M059J (cell line): Measurements from ENCODE around the gene APLF. TPM values are rescaled to one million over a fixed set of nuclear protein-coding genes. Genes with fewer than 3 reads are reported as not detected.
A peak's percentile ranks its signal among the peaks of the same experiment; 100 is the strongest.

Source experiments
- DNase-seq: peaks from one replicate; pipeline ENCODE4 v3.0.0-alpha.2; 2012; ENCODE audit warnings: low read depth
- total RNA-seq: library from RNA; depleted of rRNA; stranded (reverse); fragments of >200 nt; shearing (Covaris generic); gene quantifications from 2 replicates; pipeline ENCODE4 v1.2.3, GENCODE V29; 2014; rRNA removed

The APLF gene, protein sequence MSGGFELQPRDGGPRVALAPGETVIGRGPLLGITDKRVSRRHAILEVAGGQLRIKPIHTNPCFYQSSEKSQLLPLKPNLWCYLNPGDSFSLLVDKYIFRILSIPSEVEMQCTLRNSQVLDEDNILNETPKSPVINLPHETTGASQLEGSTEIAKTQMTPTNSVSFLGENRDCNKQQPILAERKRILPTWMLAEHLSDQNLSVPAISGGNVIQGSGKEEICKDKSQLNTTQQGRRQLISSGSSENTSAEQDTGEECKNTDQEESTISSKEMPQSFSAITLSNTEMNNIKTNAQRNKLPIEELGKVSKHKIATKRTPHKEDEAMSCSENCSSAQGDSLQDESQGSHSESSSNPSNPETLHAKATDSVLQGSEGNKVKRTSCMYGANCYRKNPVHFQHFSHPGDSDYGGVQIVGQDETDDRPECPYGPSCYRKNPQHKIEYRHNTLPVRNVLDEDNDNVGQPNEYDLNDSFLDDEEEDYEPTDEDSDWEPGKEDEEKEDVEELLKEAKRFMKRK
- total RNA-seq: 1.4 and 2.6 TPM in 2 replicates

DNA sequence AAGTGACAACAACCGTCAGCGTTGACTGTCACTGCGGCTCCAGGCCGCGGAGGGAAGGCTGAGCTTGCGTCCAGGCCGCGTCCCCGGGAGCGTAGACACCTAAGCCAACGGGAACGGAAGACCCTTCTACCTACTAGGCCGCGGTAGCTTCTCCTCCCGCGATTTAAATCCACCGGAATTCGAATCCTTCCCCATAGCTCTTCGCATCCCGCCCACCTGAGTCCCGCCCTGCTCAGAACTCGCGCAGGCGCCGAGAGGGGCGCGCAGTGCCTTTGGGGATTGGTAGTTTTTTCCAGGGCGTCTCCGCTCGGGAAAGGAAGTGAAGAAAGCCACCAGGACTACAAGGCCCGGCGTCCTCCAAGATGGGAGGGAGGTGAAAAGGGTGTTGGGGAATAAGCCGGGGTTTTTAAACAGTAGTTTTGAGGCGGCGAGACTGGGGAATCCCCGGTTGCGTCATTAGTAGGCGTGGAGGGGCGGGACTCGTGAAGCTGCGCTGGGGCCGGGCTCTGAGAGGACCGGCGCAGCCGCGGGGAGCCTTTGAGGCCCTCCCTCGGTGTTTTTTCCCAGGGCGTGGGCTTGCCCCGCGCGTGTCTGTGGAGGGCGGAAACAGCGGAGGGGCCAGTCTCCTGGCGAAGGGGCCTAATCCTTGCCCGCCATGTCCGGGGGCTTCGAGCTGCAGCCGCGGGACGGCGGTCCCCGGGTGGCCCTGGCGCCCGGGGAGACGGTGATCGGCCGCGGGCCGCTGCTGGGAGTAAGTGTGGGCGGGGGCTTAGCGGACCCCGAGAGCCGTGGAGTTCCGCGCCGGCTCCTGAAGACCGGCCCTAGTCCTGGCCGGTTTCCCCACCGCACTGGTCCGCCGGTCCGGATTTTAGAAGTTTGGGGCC lies at the start of gene APLF, which contains the start of gene FBXO48:
TSS of gene APLF (plus strand) at position 509 of the 884 bp plus-strand sequence. CDS start at position 656, 147 bp downstream.
TSS of gene FBXO48 (minus strand) at position 218 of the 884 bp plus-strand sequence. CDS start 2,149 bp downstream, outside the sequence.
- peak; percentile 99 for DNase-seq

DNA sequence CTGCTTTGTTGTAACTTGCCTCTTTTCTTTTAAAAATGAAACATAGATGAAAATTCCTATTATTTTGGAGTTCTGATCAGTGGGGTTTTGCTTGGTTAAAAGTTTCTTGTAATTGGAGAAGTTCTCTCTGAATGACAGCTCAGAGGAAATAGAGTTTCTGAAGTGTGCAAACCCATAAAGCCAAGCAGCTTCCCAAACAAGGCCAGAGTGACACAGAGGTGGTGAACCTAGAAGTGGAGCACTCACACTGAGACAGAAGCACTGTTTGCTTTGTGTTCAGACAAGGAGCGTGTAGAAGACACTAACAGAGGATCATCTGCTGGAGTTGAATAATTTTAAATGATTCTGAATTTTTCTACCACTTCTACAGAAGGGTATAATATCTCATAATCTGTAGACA lies 49.5 kb upstream of the APLF start:
- DNase-seq: no peak

DNA sequence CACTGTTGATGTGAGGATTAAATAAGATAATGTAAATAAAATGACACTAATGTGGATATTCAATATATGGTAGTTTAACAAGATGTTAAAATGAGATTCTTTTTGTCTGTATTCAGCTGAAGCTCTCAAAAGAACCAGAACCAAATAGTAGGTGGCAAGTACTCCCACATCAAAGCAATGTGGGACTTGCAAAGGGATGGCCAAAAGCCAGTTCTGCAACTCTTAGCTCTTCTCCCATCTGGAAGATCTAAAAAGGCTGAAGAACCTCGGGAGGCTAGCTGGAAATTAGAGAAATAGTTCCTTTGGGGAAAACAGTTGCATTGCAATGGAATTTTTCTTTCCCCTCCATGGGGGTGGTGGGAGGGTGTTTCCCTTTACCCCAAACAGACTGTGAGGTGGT lies 49.0 kb upstream of the APLF start:
- DNase-seq: no peak

DNA sequence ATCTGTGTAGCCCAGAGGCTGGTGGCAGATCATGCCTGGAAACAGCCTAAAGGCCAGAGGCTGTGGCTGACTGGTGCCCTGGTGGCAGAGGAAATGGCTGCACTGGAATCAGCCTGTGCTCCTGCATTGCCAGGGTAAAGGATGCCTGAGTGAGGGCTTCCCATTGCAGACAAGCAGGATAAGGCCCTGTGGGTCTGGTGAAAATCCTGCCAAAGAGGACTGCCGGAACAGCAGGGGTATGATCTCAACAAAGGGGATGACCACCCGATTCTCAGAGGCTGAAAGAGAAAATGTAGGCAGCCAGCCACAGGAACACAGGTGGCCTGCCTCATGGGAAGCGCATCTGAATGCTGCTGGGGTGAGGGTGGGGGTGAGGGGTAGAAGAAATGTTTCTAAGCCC lies 48.5 kb upstream of the APLF start:
- DNase-seq: no peak

DNA sequence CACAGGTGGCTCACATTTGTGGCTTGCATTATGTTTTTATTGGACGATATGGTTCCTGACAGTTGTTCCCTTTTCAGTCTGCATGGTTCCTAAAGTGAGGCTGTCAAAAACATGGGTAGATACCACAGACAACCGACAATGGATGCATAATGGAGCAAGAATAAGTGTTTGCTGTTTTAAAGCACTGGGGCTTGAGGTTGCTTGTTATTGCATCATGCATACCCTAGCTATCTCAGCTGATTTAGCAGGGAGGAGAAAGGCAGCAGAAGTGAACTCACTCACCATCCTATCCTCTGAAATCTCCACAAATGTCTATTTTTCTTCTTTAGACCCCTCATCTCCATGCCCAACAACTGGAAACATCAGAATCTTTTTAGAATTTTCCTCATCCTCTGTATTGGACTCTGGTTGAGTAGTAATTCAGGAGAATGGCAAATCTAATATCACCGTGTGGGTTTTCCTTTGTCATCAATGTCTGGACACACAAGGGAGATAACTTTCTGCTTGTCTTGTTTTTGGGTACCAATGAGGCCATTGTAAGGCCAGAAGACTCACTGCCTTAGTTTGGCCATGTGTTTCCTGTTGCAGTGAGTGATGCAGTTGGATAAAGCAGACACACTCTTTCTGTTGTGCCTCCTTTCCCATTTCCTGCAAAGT lies 47.0 kb upstream of the APLF start:
- DNase-seq: no peak

DNA sequence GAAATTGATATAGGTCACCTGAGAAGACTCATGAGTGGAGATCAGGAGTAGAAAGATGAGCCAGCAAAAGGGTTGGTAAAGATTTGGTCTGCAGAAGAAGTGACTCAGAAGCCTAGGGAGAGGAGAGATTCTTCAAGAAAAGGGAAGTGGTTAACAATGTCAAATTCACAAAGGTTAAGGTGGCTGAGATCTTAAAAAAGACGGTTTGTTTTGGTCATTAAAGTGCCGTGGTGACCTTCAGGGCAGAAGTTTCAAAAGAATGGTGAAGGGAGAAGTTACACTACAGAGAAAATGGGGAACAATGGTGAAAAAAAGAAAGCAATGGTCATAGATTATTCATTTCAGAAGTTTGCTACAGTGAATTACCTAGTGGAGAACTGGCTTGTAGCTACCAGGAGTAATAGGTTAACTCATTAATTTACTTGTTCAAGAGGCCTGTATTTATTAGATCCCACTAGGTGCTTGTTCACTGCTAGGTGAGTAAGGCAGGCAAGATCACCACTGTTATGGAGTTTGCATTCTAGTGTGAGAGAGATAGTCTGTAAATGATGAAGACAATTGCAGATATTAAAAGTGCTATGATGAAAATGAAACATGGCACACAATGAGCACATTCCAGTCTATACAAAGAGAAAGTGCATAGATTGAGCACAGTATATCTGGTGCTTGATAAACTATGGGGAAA lies 43.3 kb upstream of the APLF start:
- DNase-seq: peak; percentile 42

GRCh38 chr2:68425503-68425902 lies 41.9 kb upstream of the APLF start:
- no peak for DNase-seq

DNA sequence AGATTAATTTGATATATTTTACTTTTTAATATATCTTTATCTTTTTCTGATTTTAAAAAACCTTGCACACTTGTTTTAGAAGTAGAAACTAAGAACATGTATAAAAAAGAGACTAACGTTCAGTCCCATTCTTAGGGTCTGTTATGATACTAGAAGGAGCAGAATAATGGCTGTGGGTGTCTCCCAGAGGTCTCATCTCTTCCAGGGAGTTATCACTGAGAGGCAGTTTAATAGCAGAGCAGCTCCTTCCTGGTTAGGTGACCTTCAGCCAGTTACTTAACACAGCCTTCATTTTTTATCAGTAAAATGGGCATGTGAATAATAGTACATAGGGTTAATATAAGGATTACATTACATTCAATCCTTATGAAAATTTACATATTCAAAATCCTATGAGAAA lies 40.9 kb upstream of the APLF start:
- DNase-seq: no peak

DNA sequence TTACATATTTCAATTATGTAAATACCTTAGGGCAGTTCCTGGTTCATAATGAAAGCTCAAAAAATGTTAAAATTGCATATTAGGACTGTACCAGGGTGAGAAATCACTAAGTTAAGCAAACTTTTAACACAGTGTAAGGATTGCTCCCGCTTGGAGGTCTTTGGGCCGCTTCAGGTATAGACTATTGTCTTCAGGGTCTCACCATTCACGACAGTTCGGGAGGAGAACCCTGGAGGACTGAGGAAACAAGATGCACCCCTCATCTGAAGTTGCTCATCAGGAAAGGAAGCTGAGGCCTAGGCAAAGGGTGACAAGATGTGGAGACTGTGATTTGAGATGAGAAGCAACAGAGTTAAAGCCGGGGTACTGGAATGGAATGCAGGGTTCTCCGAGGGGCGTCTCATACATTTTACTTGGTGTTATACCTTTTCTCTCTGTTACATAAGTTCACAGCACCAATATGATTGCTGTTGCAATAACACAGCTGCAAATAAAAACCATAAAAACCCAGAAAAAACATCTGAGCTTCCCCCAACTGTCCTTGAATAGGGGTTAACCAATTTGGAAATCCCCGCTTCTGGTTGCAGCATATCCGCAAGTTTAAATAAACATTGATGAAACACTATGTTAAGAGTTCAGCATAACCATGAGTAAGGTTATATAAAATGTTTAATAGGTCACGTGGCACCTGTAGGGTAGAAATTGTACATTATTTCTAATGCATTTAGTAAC lies 40.4 kb upstream of the APLF start:
- DNase-seq: peak; percentile 50

DNA sequence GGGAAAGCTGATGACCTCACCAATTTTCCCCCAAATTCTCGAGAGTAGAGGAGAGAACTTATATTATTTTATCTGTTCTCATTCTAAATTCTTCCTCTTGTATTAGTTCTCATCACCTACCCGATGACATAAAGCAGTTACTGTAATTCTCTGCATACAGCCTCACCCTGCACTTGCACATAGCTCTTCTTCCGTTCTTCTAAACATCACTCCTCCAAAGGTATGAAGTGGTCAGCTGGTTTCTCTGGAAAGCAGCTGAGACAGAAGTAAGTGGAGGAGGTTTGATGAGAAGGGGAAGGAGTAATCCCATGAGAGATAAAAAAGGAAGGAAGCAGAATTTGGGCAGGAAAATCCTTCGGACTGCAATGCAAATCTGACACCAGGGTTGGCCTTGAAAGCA lies 39.3 kb upstream of the APLF start:
- no peak for DNase-seq

DNA sequence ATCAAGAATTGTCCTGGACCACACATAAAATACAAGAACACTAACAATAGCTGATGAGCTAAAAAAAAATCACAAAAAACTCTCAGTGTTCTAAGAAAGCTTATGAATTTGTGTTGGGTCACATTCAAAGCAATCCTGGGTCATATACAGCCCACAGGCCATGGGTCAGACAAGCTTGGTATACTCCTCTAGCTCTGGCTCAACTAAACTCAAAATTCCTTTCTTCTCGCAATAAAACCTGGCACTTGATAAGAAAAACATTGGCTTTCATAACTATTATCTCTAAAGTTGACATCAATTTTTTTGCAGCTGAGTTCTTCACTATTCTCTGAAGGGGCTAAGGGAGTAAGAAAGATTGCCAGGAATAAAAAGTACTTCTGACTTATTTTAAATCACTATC lies 38.6 kb upstream of the APLF start:
- DNase-seq: no peak

DNA sequence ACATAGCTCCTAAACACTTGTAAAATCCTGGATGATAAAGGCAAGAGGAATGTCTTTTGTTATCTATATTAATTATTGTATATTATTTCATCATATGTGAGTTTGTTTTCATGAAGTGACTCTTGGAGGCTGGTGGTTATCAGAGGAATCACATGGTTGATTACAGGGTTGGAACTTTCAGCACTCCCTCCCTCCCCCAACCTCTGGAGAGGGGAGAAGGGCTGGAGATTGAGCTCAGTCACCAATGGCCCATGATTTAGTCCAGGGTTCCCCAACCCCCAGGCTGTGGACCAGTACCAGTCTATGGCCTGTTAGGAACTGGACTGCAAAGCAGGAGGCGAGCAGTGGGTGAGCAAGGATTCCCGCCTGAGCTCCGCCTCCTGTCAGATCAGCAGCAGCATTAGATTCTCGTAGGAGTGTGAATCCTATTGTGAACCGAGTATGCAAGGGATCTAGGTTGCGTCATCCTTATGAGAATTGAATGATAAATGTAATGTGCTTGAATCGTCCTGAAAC lies 38.0 kb upstream of the APLF start:
- DNase-seq: no peak

DNA sequence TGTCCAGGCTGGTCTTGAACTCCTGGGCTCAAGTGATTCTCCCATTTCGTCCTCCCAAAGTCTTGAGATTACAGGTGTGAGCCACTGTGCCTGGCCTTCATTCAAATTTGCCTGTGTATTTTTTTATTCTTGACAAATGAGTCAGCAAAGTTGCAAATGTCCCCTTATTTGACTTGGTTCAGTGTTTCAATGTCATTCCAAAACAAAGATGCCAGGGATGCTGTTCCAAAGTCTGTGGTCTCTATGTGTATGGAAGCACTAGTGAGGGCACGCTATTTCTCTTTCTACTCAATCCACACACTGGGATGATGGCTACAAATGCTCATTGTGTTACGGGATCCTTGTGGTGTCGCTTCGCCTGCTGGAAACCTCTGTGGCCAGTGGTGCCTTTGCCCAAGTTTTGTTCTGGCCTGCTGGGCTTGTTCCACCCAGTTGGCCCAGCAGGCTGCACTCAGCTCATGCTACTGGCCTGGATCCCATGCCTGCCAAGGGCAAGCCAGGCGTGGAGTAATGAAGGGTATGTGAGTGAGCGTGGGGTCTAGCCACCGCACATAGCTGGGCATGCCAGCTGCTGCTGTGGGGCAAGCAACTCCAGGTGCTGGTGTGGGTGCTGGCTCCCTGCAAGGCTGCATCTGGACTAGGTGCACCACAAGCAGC lies 35.9 kb upstream of the APLF start:
- DNase-seq: no peak

- no peak for DNase-seq
Observed at GRCh38 chr2:68432696-68433658, 34.4 kb upstream of the APLF start.

DNA sequence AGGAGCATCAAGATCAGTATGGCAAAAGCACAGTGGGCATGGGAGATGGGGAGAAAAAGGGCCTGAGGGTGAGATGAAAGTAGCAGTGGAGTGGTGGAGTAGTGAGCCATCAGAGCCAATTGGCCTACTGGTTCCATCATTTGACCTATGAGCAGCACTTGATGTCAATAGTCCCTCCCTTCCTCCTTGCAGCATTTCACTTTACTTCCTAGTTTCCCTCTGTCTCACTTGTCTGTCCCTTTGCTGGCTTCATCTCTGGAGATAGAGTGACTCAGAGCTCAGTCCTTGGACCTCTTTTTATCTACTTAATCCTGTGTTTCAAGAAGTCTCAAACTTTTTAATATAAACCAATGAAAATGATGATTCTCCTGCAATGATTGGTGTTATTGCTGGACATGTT lies 32.4 kb upstream of the APLF start:
- DNase-seq: no peak

DNA sequence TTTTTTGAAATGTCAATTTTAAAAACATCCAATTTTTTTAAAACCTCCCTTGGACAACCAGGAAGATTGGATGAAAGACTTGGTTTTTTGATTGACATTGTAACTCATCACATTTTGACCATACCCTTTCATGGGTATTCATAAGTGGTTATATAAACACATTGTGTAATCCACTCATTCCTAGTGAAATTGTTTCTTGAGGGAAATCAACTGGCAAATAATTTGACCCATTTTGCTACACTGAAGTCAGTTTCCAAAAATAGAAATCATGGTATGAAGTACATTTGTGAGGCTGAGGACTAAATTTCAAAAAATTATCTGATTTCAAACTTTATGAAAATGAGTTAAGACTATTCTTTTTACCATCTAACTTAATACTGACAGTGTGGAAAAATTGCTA lies 31.8 kb upstream of the APLF start:
- no peak for DNase-seq

DNA sequence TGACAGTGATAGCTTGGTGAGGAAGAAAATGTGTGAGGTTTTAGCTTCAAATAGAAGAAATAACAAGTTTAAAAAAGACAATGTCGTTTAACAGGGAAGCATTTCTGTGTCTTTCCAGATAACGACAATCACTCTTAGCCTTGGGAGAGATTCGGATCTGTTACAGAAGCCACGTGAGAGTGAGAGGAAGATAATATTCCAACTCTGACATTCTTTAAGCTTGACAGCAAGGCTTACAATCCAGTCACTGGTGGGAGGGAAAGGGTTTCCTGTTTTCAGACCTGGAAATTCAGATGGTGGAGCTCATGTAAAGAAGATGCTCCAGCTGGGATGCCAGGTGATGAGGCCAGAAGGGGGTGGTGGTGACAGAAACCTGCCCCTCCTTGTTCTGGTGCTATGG lies 31.1 kb upstream of the APLF start:
- no peak for DNase-seq

DNA sequence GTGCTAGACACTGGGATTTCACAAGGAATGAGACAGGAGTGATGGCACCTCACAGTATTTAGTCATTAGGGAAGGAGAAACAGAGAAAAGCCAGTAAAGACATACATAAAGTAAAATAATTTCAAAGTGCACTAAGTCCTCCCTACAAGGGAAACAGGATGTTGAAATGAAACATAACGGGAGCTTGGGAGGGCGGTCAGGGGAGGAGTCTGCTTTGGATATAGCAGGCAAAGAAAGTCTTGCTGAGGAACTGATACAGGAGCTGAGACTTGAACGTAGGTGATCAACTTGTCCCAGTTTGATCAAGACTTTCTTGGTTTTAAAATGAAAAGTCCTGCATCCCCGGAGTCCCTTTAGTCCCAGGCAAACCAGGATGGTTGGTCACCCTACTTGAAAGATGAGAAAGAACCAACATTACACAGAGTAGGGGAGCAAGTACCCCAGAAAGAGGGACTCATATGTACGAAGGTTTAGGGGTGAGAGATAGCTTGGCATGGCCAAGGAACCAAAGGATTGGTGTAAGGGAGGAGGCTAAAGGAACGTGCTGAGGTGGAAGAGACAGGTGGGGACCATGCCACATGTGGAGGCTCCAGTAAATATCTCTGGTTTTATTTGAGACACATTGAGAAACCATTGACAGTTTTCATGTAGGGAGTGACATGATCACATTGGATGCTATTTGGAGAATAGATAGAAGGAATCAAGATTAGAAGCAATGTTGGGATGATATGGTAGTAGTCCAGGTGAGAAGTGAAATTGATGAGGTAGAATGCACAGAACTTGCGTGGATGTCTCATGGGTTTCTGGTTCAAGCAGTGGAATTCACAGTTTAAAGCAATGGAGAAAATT lies 28.7 kb upstream of the APLF start:
- no peak for DNase-seq
